ENCODE data around the gene KLHDC7B. TPM values are rescaled to one million over a fixed set of nuclear protein-coding genes. Genes with fewer than 3 reads are reported as not detected.
"Not testable (repeated sequence)": the region's sequence is repeated elsewhere in the genome, so short reads cannot be mapped to it uniquely, and the experiment has no call there.

KLHDC7B gene
- total and polyA plus RNA-seq, 9 donors = 0.04 to 0.13 (median 0.10) TPM; not detected in 2

DNA sequence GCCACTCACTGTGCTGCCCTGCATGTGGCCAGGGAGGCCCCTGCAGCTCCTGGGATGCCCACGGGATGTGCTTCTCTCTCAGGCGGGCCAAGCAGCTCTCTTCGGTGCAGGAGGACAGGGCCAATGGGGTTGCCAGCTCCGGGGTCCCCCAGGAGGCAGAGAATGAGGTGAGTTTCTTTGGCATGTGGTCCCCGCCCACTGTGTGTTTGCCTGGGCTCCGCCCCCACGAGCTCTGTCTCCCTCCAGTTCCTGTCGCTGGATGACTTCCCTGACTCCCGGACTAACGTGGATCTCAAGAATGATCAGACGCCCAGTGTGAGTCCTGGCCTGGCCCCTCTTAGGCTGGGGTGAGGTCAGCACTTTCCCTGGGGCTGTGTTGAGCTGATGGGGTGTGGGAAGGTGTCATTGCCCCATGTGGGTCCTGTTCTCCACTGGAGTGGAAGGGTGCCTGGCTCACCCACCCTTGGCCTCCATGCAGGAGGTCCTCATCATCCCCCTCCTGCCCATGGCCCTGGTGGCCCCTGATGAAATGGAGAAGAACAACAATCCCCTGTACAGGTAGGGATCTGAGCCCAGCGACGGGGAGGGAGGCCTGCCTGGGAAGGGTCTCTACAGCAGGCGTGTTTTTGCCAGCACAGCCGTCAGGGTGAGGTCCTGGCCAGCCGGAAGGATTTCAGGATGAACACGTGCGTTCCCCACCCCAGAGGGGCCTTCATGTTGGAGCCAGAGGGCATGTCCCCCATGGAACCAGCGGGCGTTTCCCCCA, 28.0 kb upstream of the KLHDC7B start:
- no peaks in the 10 kb centered on the region for H3K9me3 ChIP-seq
- H3K36me3 ChIP-seq = no peaks in the 10 kb centered on the region
- no peaks in the 10 kb centered on the region for H3K4me1 ChIP-seq (ENCODE audit: insufficient read depth)
- no peak overlapping the region for H3K4me3 ChIP-seq
- no peak for TF ChIP-seq POLR2A (IDR thresholded peaks at IDR 0.05)
- no peak for TF ChIP-seq EP300 (IDR thresholded peaks at IDR 0.05)
- no peak for TF ChIP-seq CTCF (IDR thresholded peaks at IDR 0.05)
- 80 to 81% (median 81%) methylated on average over 20 of the region's 20 CpGs for WGBS, 3 donors
- no peak for DNase-seq
- no peaks in the 10 kb centered on the region for H3K27me3 ChIP-seq
- intact Hi-C loops (cut with DNase I) = no loop called here
- no peak overlapping the region for H3K27ac ChIP-seq

- no peak for DNase-seq
- no peak for TF ChIP-seq CTCF (IDR thresholded peaks at IDR 0.05)
- TF ChIP-seq POLR2A (IDR thresholded peaks at IDR 0.05) = no peak
- TF ChIP-seq EP300 (IDR thresholded peaks at IDR 0.05) = no peak
- intact Hi-C loops (cut with DNase I) = no loop called here
- Histone ChIP-seq H3K4me3 (no peak overlapping the region), H3K4me1 (ENCODE audit: insufficient read depth) (no peaks in the 10 kb centered on the region), H3K9me3 (no peaks in the 10 kb centered on the region), H3K27me3 (no peaks in the 10 kb centered on the region), H3K27ac (no peak overlapping the region), H3K36me3 (no peaks in the 10 kb centered on the region)
- WGBS, 3 donors = 88 to 96% (median 94%) methylated on average over 7 of the region's 7 CpGs
These were observed 27.1 kb upstream of the KLHDC7B start for GRCh38 chr22:50518606-50519005.

DNA sequence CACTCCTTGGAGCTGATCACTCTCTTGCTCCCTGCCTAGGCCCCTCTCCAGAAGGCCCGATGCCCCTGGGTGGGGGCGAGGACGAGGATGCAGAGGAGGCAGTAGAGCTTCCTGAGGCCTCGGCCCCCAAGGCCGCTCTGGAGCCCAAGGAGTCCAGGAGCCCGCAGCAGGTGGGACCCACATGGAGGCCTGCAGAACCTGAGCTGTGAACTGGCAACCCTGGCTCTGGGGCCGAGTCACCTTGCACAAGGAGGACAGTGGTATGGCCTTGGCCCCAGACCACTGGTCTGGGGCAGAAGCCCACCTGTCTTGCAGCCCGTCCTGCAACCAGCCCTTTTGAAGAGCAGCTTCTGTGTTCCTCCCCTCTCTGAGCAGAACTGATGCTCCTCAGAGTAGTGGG, 26.5 kb upstream of the KLHDC7B start:
- no peak overlapping the region for H3K4me3 ChIP-seq
- no peak for DNase-seq
- intact Hi-C loops (cut with DNase I) = no loop called here
- no peak overlapping the region for H3K27ac ChIP-seq
- H3K4me1 ChIP-seq (ENCODE audit: insufficient read depth) = no peaks in the 10 kb centered on the region
- TF ChIP-seq CTCF (IDR thresholded peaks at IDR 0.05) (no peak), EP300 (IDR thresholded peaks at IDR 0.05) (no peak), POLR2A (IDR thresholded peaks at IDR 0.05) (no peak)
- no peaks in the 10 kb centered on the region for H3K36me3 ChIP-seq
- no peaks in the 10 kb centered on the region for H3K27me3 ChIP-seq
- H3K9me3 ChIP-seq = no peaks in the 10 kb centered on the region
- WGBS, 3 donors = 90 to 95% (median 92%) methylated on average over 8 of the region's 8 CpGs

- not testable (repeated sequence) for H3K36me3 ChIP-seq
- WGBS, 3 donors = 95 to 96% (median 96%) methylated on average over 8 of the region's 8 CpGs
These were observed 25.5 kb upstream of the KLHDC7B start for GRCh38 chr22:50520184-50520583.

DNA sequence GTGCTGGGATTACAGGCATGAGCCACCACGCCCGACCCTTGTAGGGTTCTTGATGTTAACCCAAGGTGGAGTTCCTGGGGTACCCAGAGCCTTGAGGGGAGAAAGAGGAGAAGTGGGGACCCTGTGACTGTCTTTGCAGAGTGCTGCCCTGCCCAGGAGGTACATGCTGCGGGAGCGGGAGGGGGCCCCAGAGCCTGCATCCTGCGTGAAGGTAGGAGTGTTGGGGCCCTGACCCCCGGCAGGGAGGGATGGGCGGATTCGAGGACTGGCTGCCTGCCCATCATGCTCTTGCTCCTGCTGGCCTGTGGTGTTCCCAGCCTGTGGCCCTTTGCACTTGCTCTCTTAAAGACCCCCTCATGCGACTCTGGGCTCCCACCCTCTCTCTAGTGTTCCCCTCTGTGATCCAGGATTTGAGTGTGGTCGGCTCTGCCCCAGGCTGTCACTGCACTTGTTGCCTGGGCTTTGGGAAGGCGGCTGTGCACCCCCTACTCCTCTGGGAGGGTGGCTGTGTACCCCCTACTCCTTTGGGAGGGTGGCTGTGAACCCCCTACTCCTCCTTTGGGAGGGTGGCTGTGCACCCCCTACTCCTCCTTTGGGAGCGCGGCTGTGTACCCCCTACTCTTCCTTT, 24.8 kb upstream of the KLHDC7B start:
- intact Hi-C loops (cut with DNase I) = loop anchor here in 2 of 4 donors (10.0 kb wide), 2 partner anchors 266 to 276 kb away; partner anchors contain the start of genes HDAC10 (in 1 of the 2) and TUBGCP6 (in 1 of the 2)
- TF ChIP-seq CTCF (IDR thresholded peaks at IDR 0.05) = no peak
- no peak for TF ChIP-seq POLR2A (IDR thresholded peaks at IDR 0.05)
- TF ChIP-seq EP300 (IDR thresholded peaks at IDR 0.05) = no peak
- no peak overlapping the region for H3K27ac ChIP-seq
- no peak for DNase-seq
- 90 to 91% (median 91%) methylated on average over 13 of the region's 13 CpGs for WGBS, 3 donors
- H3K36me3 ChIP-seq = no peaks in the 10 kb centered on the region
- no peaks in the 10 kb centered on the region for H3K9me3 ChIP-seq
- H3K27me3 ChIP-seq = no peaks in the 10 kb centered on the region
- H3K4me3 ChIP-seq = no peak overlapping the region
- H3K4me1 ChIP-seq (ENCODE audit: insufficient read depth) = peaks cover 6% of the 10 kb centered on the region

More at GRCh38 chr22:50520184-50520583, 25.5 kb upstream of the KLHDC7B start:
- intact Hi-C loops (cut with DNase I) = loop anchor here in 2 of 4 donors (10.0 kb wide), 2 partner anchors 265 to 275 kb away; partner anchors contain the start of genes HDAC10 (in 1 of the 2) and TUBGCP6 (in 1 of the 2)
- DNase-seq; H3K4me3 ChIP-seq; H3K27ac ChIP-seq; H3K4me1 ChIP-seq (ENCODE audit: insufficient read depth); H3K27me3 ChIP-seq; H3K9me3 ChIP-seq: not testable (repeated sequence)
